ENCODE data around the gene CLMN. TPM values are rescaled to one million over a fixed set of nuclear protein-coding genes. Genes with fewer than 3 reads are reported as not detected.

The CLMN gene
- total RNA-seq, 1 donor from 2014 or later = 26.8 TPM

- H3K4me1 ChIP-seq = peaks cover 8% of the 10 kb centered on the region
- H3K4me3 ChIP-seq = no peak overlapping the region
- DNase-seq = no peak
- no peak for ATAC-seq
- no peaks in the 10 kb centered on the region for H3K9me3 ChIP-seq
- TF ChIP-seq CTCF (IDR thresholded peaks at IDR 0.05) = no peak
- no peaks in the 10 kb centered on the region for H3K27me3 ChIP-seq (ENCODE audit: low read depth)
- intact Hi-C loops (cut with DNase I) = no loop called here
- H3K36me3 ChIP-seq = no peaks in the 10 kb centered on the region
- no peak overlapping the region for H3K27ac ChIP-seq
These were observed 122.7 kb downstream of the CLMN start for GRCh38 chr14:95196826-95197545.

DNA sequence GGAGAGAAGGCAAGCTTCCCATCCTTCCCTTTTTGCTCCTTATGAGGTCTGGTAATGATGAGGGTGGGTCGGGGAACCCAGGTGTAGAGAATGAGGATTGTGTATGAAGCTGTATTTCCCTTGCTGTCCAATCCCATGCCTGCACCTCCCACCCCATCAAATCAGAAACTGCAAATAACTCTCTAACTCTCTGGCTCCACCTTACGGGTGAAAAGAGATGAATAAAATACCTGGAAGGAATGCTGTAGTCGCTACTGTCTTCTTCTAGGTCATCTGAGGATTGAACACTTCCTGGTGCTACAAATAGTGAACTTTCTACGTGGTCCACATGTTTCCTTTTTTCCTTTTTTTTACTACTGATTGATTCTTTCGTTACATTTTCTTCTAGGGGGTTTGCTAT, 123.4 kb downstream of the CLMN start:
- H3K9me3 ChIP-seq = no peaks in the 10 kb centered on the region
- no peak overlapping the region for H3K27ac ChIP-seq
- H3K27me3 ChIP-seq (ENCODE audit: low read depth) = no peaks in the 10 kb centered on the region
- H3K36me3 ChIP-seq = no peaks in the 10 kb centered on the region
- intact Hi-C loops (cut with DNase I) = no loop called here
- peak; percentile 38 for TF ChIP-seq CTCF (IDR thresholded peaks at IDR 0.05)
- H3K4me3 ChIP-seq = no peak overlapping the region
- DNase-seq = no peak
- peak; percentile 15 to 41 for ATAC-seq
- H3K4me1 ChIP-seq = peaks cover 8% of the 10 kb centered on the region

GRCh38 chr14:95195031-95195430, 124.7 kb downstream of the CLMN start:
- no peak overlapping the region for H3K4me3 ChIP-seq

DNA sequence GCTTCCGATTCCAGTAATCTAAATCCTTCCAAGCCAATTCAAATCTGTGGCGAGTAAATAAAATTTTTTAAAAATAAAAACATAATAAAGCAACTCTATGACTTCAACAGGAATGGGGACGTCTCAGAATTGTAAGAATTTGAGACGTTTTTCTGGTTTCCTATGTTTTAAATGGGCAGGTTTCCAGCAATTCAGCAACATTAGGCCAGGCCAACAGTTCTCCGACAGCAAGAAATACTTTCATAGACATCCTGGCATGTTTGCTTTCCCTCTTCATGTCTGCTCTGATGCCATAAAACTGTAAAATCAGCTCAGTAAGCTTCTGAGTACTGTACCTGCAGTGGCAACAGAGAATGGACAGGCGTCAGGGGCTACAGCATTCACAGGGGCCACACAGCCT, 126.6 kb downstream of the CLMN start:
- ATAC-seq = no peak

More at GRCh38 chr14:95195031-95195430, 124.7 kb downstream of the CLMN start:
- ATAC-seq (no peak), DNase-seq (no peak)
- Histone ChIP-seq H3K9me3 (no peaks in the 10 kb centered on the region), H3K27me3 (ENCODE audit: low read depth) (no peaks in the 10 kb centered on the region), H3K27ac (no peak overlapping the region), H3K4me1 (peaks cover 17% of the 10 kb centered on the region), H3K36me3 (no peaks in the 10 kb centered on the region)
- intact Hi-C loops (cut with DNase I) = no loop called here
- TF ChIP-seq CTCF (IDR thresholded peaks at IDR 0.05) = no peak

GRCh38 chr14:95192311-95192710, 127.4 kb downstream of the CLMN start:
- no peaks in the 10 kb centered on the region for H3K36me3 ChIP-seq
- intact Hi-C loops (cut with DNase I) = no loop called here
- H3K4me1 ChIP-seq = peaks cover 34% of the 10 kb centered on the region
- no peak overlapping the region for H3K4me3 ChIP-seq
- no peak for ATAC-seq
- no peak for DNase-seq
- H3K27ac ChIP-seq = no peak overlapping the region
- H3K9me3 ChIP-seq = no peaks in the 10 kb centered on the region
- TF ChIP-seq CTCF (IDR thresholded peaks at IDR 0.05) = no peak
- H3K27me3 ChIP-seq (ENCODE audit: low read depth) = no peaks in the 10 kb centered on the region

More for the DNA sequence above, 126.6 kb downstream of the CLMN start:
- Histone ChIP-seq H3K36me3 (no peaks in the 10 kb centered on the region), H3K4me3 (no peak overlapping the region), H3K4me1 (peaks cover 29% of the 10 kb centered on the region), H3K27ac (no peak overlapping the region), H3K27me3 (ENCODE audit: low read depth) (no peaks in the 10 kb centered on the region), H3K9me3 (no peaks in the 10 kb centered on the region)
- intact Hi-C loops (cut with DNase I) = no loop called here
- TF ChIP-seq CTCF (IDR thresholded peaks at IDR 0.05) = no peak
- DNase-seq = no peak

Data from lower lobe of right lung (tissue), 2 donors.